TTC549 (cell line): Measurements from ENCODE around the gene TMEM255A.

Experiments used
- FAIRE-seq: peaks from 2 replicates; lab custom pipeline; 2012; peaks lifted over from hg19 to GRCh38; lab: Jason Lieb, UNC

Gene TMEM255A

DNA sequence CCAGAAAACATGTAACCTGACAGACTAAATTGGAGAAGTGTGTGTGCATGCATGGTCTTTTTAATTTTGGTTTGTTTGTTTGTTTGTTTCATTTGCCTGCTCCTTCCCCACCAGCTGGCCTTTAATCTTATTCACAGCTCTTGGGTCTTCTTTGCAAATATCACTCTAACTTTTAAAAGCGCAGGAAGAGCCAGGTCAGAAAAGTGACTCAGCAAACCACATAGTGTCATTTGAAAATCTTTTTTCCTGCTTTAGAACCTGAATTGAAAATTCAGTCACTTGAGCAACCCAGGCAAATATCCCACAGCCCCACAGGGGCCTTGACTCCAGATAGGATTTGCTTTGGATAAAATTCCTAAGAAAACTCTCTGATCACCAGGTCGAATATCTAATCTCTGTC is 4.6 kb downstream of the TMEM255A start:
- no peak for FAIRE-seq

DNA sequence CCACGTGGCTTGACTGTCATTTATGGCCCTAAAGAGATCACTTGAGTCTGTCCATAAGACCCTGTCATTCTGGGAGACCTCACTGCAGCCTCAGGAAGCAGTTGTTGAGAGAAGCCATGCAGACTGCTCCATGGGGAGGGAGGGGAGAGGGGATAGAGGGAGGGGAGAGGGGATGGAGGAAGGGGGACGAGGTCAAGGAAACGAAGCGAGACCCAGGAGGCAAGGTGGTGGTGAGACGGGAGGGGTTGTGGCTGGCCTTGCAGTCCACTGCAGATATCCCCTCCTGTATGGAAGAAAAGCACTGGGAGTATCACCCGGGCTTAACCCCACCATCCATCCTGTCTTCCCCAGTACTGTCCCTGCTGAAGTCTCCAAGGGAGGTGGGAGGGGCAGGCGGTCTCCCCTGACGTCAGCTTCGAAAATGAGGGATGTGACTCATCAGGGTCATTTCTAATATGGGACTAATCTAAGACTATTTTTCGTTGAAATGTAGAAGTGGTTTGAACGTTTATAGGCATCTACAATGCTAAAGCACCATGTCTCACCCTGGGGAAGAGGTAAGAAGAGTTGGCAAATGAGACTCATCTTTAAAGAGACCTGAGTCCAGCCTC is 5.6 kb downstream of the TMEM255A start:
- no peak for FAIRE-seq

DNA sequence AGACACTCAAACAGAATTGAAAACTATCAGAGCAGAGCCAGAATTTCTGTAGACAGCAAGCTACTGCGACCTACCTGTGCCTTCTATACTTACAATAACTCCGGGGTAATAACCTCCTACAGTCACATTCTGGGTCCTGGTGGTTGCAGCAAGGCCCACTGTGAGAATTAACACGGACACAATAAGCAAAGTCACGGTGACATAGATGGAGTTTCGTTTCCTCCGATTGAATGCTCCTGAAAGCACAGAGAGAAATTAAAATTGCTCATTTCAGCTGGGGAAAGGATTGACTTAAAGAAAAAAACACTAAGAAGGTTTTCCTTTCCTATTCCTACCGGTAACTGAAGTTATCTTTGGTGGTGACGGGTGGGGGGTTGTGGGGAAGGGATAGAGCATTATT is 7.0 kb downstream of the TMEM255A start:
- FAIRE-seq, result no peak

- no peak for FAIRE-seq
These were observed 8.8 kb downstream of the TMEM255A start for GRCh38 chrX:120302434-120302833.

GRCh38 chrX:120301960-120302359 is 9.3 kb downstream of the TMEM255A start:
- FAIRE-seq, result no peak

DNA sequence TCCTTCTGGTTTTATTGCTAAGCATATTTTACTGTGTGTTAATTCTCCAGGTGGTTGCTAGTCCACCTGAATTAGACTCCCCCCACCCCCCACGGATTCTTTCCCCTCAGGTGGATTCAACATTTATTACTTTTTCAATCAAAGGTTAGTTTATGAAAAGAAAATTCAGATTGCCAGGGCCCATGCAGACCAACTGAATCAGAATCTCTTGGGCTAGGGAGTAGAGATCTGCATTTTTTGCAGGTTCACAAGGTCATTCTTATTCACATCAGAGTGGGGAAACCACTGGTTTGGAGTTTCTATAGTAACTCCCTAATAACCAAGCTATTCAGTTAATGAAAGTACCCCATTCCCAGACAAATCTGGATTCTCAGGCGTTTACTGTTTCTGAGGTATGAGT is 9.8 kb downstream of the TMEM255A start:
- no peak for FAIRE-seq

DNA sequence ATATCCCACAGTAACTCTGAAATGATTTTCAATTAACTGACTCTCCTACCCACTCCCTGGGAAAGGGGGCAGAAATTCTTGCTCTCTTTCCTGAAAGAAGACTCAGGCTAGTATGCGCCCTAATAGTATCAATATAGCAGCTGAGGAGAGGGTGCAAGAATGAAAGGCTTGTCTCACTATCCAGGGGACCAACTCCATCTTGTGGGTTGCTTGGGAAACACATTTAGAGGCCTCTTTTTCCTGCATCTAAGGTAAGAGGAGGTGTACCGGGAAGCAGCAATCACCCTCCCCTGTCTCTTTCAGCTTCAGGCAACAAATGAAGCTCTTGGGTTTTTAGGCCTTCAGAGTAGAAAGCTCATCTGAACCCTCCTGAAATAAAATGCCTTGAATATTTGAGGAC is 11.3 kb downstream of the TMEM255A start:
- no peak for FAIRE-seq

DNA sequence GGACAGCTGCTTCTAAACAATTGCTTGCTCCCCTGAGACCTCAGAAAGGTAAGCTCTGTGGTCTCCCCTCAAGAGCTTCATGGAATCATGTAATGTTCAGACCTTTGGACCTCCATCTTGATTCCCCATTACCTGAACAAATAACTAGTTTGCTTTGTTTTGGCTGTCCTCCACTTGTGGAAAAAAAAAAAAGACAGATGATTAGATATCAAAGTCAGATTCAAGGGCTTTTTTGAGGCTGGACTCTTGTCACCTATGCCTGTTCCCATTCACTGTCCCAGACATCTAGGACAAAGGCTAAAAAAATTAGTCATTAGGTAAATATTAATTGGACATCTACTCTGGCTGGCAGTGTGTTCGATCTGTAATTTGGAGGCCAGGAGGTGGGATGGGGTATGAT is 13.3 kb downstream of the TMEM255A start:
- FAIRE-seq, result no peak

- no peak for FAIRE-seq
These were observed 16.6 kb downstream of the TMEM255A start for GRCh38 chrX:120294651-120295050.

GRCh38 chrX:120293015-120293414 is 18.2 kb downstream of the TMEM255A start:
- no peak for FAIRE-seq

- FAIRE-seq, result no peak
These were observed 20.1 kb downstream of the TMEM255A start for GRCh38 chrX:120291211-120291610.

DNA sequence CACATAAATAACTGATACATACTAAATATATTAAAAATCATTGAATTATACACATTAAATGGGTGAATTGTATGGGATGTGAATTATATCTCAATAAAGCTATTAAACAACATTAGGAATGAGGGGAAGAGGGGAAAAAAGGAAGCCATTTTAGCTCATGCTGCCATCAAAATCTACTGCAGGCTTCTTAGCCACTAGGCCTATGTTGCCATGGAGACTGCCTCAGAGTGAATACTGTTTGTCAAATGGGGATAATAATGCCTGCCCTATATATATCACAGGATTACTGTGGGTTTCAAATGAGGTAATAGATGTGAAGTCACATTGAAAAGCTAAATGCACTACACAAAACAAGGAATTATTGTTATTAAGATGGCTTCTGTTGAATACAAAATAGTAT is 21.2 kb downstream of the TMEM255A start:
- no peak for FAIRE-seq

DNA sequence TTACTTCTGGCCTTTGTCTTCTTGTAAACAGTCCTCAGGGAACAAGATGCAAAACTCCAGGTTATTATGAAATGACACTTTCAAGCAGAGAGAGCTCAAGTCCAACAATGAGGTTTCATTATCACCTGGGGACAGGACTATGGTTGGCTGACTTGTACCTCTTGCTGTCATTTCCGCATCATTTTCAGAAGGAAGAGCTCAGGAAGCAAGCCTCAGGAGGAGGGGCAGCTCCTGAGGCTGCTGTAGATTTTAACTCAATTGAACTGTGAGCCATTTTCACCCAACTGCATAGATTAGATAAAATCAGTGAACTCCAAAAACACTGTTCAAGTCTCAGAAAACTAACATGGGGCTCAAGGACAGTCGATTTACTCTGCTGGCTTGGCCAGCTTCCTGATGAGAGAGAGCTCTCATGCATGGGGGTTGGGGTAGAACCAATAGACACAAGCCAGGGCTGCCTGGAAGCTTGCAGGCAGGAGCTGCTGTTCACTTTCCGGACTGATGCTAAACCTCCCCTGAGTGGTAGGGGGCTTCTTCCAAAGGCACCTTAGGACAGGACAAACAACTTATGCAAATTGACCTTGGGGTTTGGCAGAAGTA is 23.6 kb downstream of the TMEM255A start:
- FAIRE-seq, result no peak

DNA sequence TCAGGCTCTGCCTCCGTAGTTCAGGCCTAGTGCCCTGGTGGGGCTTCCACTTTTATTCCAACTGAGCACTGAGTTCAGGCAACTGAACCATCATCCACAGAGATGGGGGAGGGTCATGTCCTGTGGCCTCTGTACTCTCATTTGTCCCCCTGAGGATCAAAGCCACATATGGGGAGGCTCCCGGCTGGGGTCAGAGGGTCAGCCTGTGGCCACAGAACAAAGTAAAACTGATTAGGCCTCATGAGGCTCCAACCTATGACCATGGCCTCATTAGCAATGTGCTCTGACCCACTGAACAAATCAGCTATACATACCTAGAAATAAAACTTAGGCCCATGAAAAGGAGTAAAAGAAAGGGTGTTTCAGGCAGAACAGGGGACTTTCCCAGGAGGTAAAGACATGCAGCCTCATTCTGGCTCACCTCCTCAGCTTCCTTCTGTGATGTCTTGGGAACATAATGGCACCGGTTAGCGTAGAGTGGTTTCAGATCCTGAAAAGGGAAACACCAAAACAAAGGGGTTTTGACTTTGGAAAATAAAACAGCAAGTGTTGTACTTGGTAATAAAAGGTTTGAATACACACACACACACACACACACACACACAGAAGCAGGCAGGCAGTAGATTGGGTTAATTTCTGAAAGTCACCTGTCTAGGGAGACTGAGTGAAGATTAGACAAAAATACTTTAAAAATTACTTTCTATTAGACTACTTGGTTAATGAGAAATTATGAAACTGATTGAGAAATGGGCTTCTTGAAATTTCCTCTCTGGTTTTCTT is 24.3 kb downstream of the TMEM255A start:
- no peak for FAIRE-seq

- no peak for FAIRE-seq
These were observed 28.6 kb downstream of the TMEM255A start for GRCh38 chrX:120282697-120283096.

- FAIRE-seq, result no peak
These were observed 29.5 kb downstream of the TMEM255A start for GRCh38 chrX:120281761-120282160.

GRCh38 chrX:120281021-120281624 is 30.1 kb downstream of the TMEM255A start:
- no peak for FAIRE-seq

- FAIRE-seq, result no peak
These were observed 36.3 kb downstream of the TMEM255A start for GRCh38 chrX:120274958-120275357.

DNA sequence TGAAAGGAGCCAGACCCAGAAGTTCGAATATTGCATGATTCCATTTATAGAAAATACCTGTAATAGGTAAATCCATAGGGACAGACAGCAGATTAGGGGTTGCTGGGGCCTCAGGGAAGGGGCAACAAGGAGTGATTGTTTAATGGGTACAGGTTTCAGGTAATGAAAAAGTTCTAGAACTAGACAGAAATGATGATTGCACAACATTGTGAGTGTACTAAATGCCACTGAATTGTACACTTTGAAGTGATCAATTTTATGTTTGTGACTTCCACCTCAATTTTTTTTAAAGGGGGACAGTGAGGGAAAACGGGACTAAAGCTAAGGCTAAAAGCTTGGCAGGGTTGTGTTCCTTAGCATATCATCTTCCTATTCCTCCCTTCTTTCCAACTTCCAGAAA is 37.1 kb downstream of the TMEM255A start:
- FAIRE-seq, result no peak

- no peak for FAIRE-seq
These were observed 40.0 kb downstream of the TMEM255A start for GRCh38 chrX:120271218-120271617.

DNA sequence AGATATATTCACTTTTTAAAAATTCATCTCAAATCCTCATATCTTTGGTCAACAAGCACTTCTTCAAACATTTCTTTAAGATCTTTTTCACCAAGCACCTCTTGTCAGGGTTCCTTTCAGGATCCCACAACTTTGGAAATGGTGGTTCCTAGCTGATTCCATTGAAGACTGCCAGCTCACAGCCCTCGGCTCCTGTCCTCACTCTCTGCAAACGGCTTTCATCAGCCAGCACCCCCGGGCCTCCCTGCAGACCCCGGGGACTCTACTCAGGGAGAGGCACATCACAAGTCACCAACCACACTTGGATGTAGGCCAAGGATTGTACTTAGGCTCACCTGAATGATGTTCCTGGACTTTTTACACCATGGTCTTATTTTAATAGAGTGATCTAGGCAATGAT is 40.7 kb downstream of the TMEM255A start:
- no peak for FAIRE-seq

DNA sequence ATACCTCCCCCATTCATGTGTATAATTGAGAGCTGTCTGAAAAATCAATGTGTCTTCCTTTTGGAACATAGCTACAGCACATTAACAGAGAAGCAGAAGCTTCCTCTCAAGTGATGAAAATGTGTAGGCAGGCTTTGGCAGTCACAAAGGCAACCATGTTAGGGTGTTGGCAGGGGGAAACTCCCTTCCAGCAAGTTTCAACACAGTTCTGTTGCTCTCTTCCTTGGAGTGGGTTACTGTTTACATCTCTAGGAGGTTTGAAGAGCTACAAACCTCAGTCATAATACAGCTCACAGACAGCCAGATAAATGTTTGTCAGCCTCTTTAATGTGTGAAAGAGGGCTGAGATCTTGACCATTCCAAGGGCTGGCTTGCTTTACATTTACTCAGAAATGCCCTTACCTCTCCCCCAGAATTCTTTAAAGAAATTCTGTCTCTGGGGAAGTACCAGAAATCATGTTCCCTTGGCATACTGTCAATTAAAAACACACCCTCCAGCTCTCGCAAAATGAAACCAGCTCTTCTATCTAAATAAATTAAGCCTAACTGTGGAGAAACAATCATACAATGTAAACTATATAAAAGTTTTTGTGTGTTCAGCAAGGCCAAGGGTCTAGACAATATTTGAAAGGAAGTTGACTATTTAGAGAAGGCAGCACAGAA is 41.8 kb downstream of the TMEM255A start:
- no peak for FAIRE-seq

DNA sequence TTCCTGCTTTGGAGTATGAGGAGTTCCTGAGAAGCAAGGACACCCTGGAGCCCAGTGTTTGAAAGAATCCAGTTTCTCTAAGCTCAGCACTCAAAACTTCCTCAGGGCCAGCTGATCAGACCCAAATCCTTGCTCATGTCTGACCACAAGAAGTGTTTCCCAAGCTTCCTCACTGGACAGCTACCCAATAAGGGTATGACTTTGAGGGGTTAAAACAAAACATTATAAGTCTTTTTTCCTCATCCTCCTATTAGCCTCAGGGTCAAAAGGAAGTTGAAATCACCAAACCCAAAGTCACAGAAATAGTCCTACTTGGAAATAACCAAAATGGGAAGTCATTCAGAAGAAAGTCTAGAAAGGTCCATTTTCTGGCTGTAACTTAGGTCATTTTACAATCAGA is 46.9 kb downstream of the TMEM255A start:
- FAIRE-seq, result no peak
